Endothelial cell of umbilical vein (primary cell): Measurements from ENCODE around the gene CES4A. TPM values are rescaled to one million over a fixed set of nuclear protein-coding genes. Genes with fewer than 3 reads are reported as not detected.

Experiments
- BruUV-seq: library from RNA; stranded (reverse); fragments of 400-500 nt; replicated peaks from 2 replicates; lab custom pipeline; 2021; lab: Mats Ljungman, UMichigan
- CTCF ChIA-PET: fragments of 300-600, 350-600 bp; sonication (Branson Sonifier 250); formaldehyde crosslinking; loops from one replicate; lab custom pipeline; 2021; ENCODE audit warnings: antibody characterized with exemption, inconsistent platforms; lab: Charles Lee
- POLR2A ChIA-PET: fragments of 300-600, 350-600 bp; sonication (Branson Sonifier 250); formaldehyde crosslinking; loops from one replicate; lab custom pipeline; 2021; ENCODE audit warnings: antibody characterized with exemption, inconsistent platforms; lab: Charles Lee
- DNase-seq: peaks from one replicate; pipeline ENCODE4 v3.0.0-alpha.2; 2011; ENCODE audit warnings: low read depth, low spot score
- FAIRE-seq: peaks from 2 replicates; lab custom pipeline; 2011; peaks lifted over from hg19 to GRCh38; lab: Jason Lieb, UNC
- H2AFZ ChIP-seq: 2 replicates; pipeline ENCODE4 v1.6.0; 2012; ENCODE audit warnings: low read depth, low read length, control low read depth, inconsistent platforms
- H3K27ac ChIP-seq: 2 replicates; pipeline ENCODE4 v1.5.1; 2011; ENCODE audit warnings: low read depth, mild to moderate bottlenecking, control low read depth, low read length, moderate library complexity; ENCODE audit not compliant: insufficient read depth
- H3K27me3 ChIP-seq, 2 experiments: 2 replicates each; pipeline versions ENCODE4 v1.6.0 to v1.6.1; 2011; ENCODE audit warnings: low read length in 2 of 2, mixed read lengths in 1 of 2; ENCODE audit not compliant: control insufficient read depth in 2 of 2, insufficient read depth in 2 of 2
- H3K36me3 ChIP-seq, 2 experiments: 2 replicates in 1 of 2; 3 replicates in 1 of 2; pipeline ENCODE4 v1.5.1; 2011; ENCODE audit warnings: low read length in 2 of 2, mild to moderate bottlenecking in 1 of 2, moderate library complexity in 1 of 2; ENCODE audit not compliant: control insufficient read depth in 2 of 2, insufficient read depth in 2 of 2; ENCODE audit errors: extremely low read depth in 1 of 2
- H3K4me1 ChIP-seq: 3 replicates; pipeline ENCODE4 v1.5.1; 2011; ENCODE audit warnings: mild to moderate bottlenecking, low read length; ENCODE audit not compliant: control insufficient read depth, insufficient read depth; ENCODE audit errors: extremely low read depth
- H3K4me2 ChIP-seq: 2 replicates; pipeline ENCODE4 v1.6.1; 2011; ENCODE audit warnings: low read length, control low read depth, mixed read lengths; ENCODE audit not compliant: insufficient read depth
- H3K4me3 ChIP-seq, 3 experiments: fragments of 200-600 bp in 1 of 3; sonication (generic), shearing (Covaris generic) in 1 of 3; replicated peaks in 1 of 3; 2 replicates each; pipeline ENCODE4 v1.5.1; 2011 to 2016; ENCODE audit warnings: control low read depth in 3 of 3, low read length in 3 of 3, mild to moderate bottlenecking in 2 of 3, inconsistent platforms in 1 of 3, low read depth in 1 of 3, moderate library complexity in 1 of 3; ENCODE audit not compliant: insufficient read depth in 1 of 3
- H3K79me2 ChIP-seq: 2 replicates; pipeline ENCODE4 v1.6.0; 2012; ENCODE audit warnings: low read length, inconsistent platforms; ENCODE audit not compliant: control insufficient read depth, insufficient read depth
- H3K9ac ChIP-seq: replicated peaks from 2 replicates; pipeline ENCODE3; 2011; ENCODE audit warnings: low read length, control low read depth; ENCODE audit not compliant: insufficient read depth; ENCODE audit errors: extremely low read depth
- H3K9me1 ChIP-seq: replicated peaks from 3 replicates; pipeline ENCODE4 v1.6.0; 2011; ENCODE audit warnings: mild to moderate bottlenecking, low read length; ENCODE audit not compliant: control insufficient read depth, insufficient read depth; ENCODE audit errors: extremely low read depth
- H3K9me3 ChIP-seq: replicated peaks from 2 replicates; pipeline ENCODE4 v1.5.1; 2012; ENCODE audit warnings: low read length, inconsistent platforms; ENCODE audit not compliant: control insufficient read depth, insufficient read depth
- H4K20me1 ChIP-seq: replicated peaks from 2 replicates; pipeline ENCODE3; 2011; ENCODE audit warnings: mild to moderate bottlenecking, low read length; ENCODE audit not compliant: control insufficient read depth, insufficient read depth; ENCODE audit errors: extremely low read depth
- CTCF ChIP-seq, 2 donors: IDR thresholded peaks; 1 replicate in 1 of 2; 2 replicates in 1 of 2; pipeline ENCODE4 v1.5.1; 2011; ENCODE audit warnings: low read length in 2 of 2, mild to moderate bottlenecking in 2 of 2, moderate library complexity in 2 of 2, control low read depth in 1 of 2, inconsistent platforms in 1 of 2, low read depth in 1 of 2; ENCODE audit not compliant: insufficient read depth in 1 of 2; ENCODE audit errors: extremely low read depth in 1 of 2
- EZH2 ChIP-seq: IDR thresholded peaks from 2 replicates; pipeline ENCODE4 v1.6.1; 2012; ENCODE audit warnings: borderline replicate concordance, low read depth, mild to moderate bottlenecking, moderate library complexity, low read length, inconsistent platforms; ENCODE audit not compliant: severe bottlenecking
- FOS ChIP-seq: IDR thresholded peaks from 2 replicates; pipeline ENCODE4 v1.6.1; 2011; ENCODE audit warnings: mild to moderate bottlenecking, low read length, moderate library complexity, borderline replicate concordance; ENCODE audit not compliant: insufficient read depth
- GATA2 ChIP-seq: IDR thresholded peaks from 2 replicates; pipeline ENCODE4 v1.7.0; 2011; ENCODE audit warnings: low read depth, mild to moderate bottlenecking, moderate library complexity, mixed read lengths, low read length; ENCODE audit not compliant: insufficient read length, insufficient read depth
- JUN ChIP-seq: IDR thresholded peaks from 2 replicates; pipeline ENCODE4 v1.6.1; 2011; ENCODE audit warnings: borderline replicate concordance, low read depth; ENCODE audit not compliant: insufficient read length, insufficient read depth
- MAX ChIP-seq: IDR thresholded peaks from 2 replicates; pipeline ENCODE4 v1.6.1; 2011; ENCODE audit not compliant: insufficient read depth, insufficient read length
- MYC ChIP-seq: IDR thresholded peaks from one replicate; pipeline ENCODE4 v1.6.1; 2011; ENCODE audit warnings: mild to moderate bottlenecking, low read depth, low read length
- POLR2A ChIP-seq: IDR thresholded peaks from 2 replicates; pipeline ENCODE4 v1.6.1; 2012; ENCODE audit warnings: low read depth, mild to moderate bottlenecking, control low read depth, low read length
- POLR2AphosphoS5 ChIP-seq: IDR thresholded peaks from 2 replicates; pipeline ENCODE4 v1.6.1; 2012; ENCODE audit warnings: low read depth, mild to moderate bottlenecking, control low read depth, low read length, moderate library complexity; ENCODE audit not compliant: insufficient read depth
- dilution Hi-C: fragments of 300-500 bp; cut with MboI; formaldehyde crosslinking; loops from one replicate; pipeline ENCODE4 v1.15.0; 2019; ENCODE audit warnings: low sequenced_read_pairs; ENCODE audit not compliant: extremely low pct_ligation_motif_present
- intact Hi-C: fragments of 100-400 bp; cut with micrococcal nuclease; formaldehyde crosslinking; loops from one replicate; pipeline ENCODE4 v1.10.0; 2022
- polyA plus RNA-seq, 4 experiments: library from polyadenylated mRNA; depleted of rRNA in 3 of 4; stranded (reverse) in 3 of 4; unstranded in 1 of 4; fragments of >200 nt; gene quantifications; 2 replicates each; pipeline versions ENCODE4 v1.2.1 to v1.2.3, GENCODE V29; 2011 to 2012; ENCODE audit warnings: missing spikeins in 1 of 4
- total RNA-seq: library from RNA; stranded (reverse); gene quantifications from 2 replicates; pipeline ENCODE4 v1.2.3, GENCODE V29; 2021

Gene CES4A
- total and polyA plus RNA-seq, 2 donors (not counting 3 experiments of a cell fraction or from before 2014, with no cell fraction given): 5.4 to 13.3 TPM

GRCh38 chr16:66968847-66969246, 19.5 kb upstream of the CES4A start:
- Histone ChIP-seq H4K20me1 (no peaks in the 10 kb centered on the region), H3K4me1 (no peaks in the 10 kb centered on the region), H3K9me1 (no peaks in the 10 kb centered on the region), H3K27me3 (peaks cover 2 to 5% of the 10 kb centered on the region in 2 experiments), H3K9ac (no peak overlapping the region), H3K4me3 (no peak overlapping the region), H3K36me3 (no peaks in the 10 kb centered on the region), H3K4me2 (no peak overlapping the region), H3K79me2 (no peaks in the 10 kb centered on the region), H3K27ac (no peak overlapping the region), H3K9me3 (no peaks in the 10 kb centered on the region), H2AFZ (no peak overlapping the region)
- intact Hi-C loops: no loop called here
- TF ChIP-seq MYC (no peak), CTCF (IDR thresholded peaks at IDR 0.05; ENCODE audit: extremely low read depth in 1 of 2, insufficient read depth in 1 of 2, low read depth in 1 of 2, low read length in 2 of 2) (no peak), EZH2 (no peak), MAX (no peak), JUN (no peak), POLR2A (no peak), GATA2 (no peak), POLR2AphosphoS5 (no peak), FOS (no peak)
- POLR2A ChIA-PET: no interaction called here
- FAIRE-seq (no peak), DNase-seq (no peak)
- no TSS peak for BruUV-seq
- CTCF ChIA-PET: interaction anchor here (0.7 to 2.2 kb wide), 2 partner anchors 15 to 218 kb away, joined by 3 to 10 read pairs; no protein-coding TSS in a partner anchor
- dilution Hi-C loops: no loop called here
